Right ventricle myocardium superior (tissue), 1 donor: Measurements from ENCODE around the gene TYW5. TPM values are rescaled to one million over a fixed set of nuclear protein-coding genes. Genes with fewer than 3 reads are reported as not detected.

Source experiments
- ATAC-seq: fragments of 200-7000 bp; cut with Tn5 transposase; one replicate; pipeline ENCODE4 v1.9.1; 2020; ENCODE audit warnings: mild to moderate bottlenecking; ENCODE audit not compliant: poor library complexity
- DNase-seq: peaks from one replicate; pipeline ENCODE4 v3.0.0-alpha.2; 2020
- intact Hi-C: fragments of 100-400 bp; cut with DNase I; formaldehyde crosslinking; loops from one replicate; pipeline ENCODE4 v1.11.2; 2022
- total RNA-seq: library from RNA; stranded (reverse); fragmentation: NEBNext Ultra II Directional; extraction: Animal tissue kit (Norgen Biotek cat#: 25700); gene quantifications from one replicate; pipeline ENCODE4 v1.2.1, GENCODE V29; 2021
- donor health status: DM: no; HTN: yes; CAD: no; lungs with severe emphysema.

TYW5 gene
- total RNA-seq, 1 donor from 2014 or later: 2.7 TPM

- intact Hi-C loops: no loop called here
- DNase-seq: no peak
- ATAC-seq: no peak
Observed at GRCh38 chr2:199896617-199897016, 58.7 kb downstream of the TYW5 start.

GRCh38 chr2:199895406-199895805 is 59.9 kb downstream of the TYW5 start:
- ATAC-seq (no peak), DNase-seq (no peak)
- intact Hi-C loops: no loop called here

- ATAC-seq: no peak
- intact Hi-C loops: no loop called here
Observed at GRCh38 chr2:199883474-199884212, 71.6 kb downstream of the TYW5 start.

DNA sequence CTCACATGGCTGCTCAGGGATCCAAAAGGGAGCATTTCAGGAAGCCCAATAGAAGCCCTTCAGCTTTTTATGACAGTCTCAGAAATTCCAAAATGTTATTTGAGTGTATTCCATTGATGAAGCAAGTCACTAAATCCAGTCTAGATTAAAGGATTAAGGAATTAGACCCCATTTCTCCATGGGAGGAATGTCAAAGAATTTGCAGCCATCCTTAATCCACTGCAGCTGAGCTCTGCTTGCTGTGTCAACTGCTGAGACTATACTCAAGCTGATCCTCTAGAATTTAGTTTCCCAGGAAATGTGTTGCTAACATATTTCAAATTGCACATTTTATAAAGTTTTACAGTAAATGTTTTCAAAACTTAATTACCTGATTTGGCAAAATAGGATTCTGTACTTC is 72.6 kb downstream of the TYW5 start:
- no peak for ATAC-seq
- DNase-seq: no peak
- intact Hi-C loops: no loop called here

More at GRCh38 chr2:199883474-199884212, 71.6 kb downstream of the TYW5 start:
- no peak for DNase-seq

Other genes starting within 250 kb of the TYW5 start
- gene FTCDNL1, start 104.3 kb downstream of the TYW5 start, total RNA-seq: 3.3 TPM
- gene C2orf69, start 44.2 kb downstream of the TYW5 start, total RNA-seq: 7.0 TPM
- gene MAIP1, start 91 bp upstream of the TYW5 start, total RNA-seq: 28.2 TPM